Esophagus muscularis mucosa (tissue), 4 donors: Measurements from ENCODE around the gene KCNAB3.

ENCODE experiments used
- CTCF ChIP-seq, 3 experiments: fragments of 200-600 bp in 2 of 3; fragments of 450-650 bp in 1 of 3; sonication (generic) in 2 of 3; IDR thresholded peaks; one replicate each; pipeline ENCODE4 v1.5.1; 2017 to 2019; ENCODE audit warnings: antibody characterized with exemption in 3 of 3, mild to moderate bottlenecking in 2 of 3, moderate library complexity in 1 of 3
- EP300 ChIP-seq: sonication (generic); formaldehyde crosslinking; IDR thresholded peaks from one replicate; pipeline ENCODE4 v1.6.1; 2017; ENCODE audit warnings: antibody characterized with exemption
- POLR2A ChIP-seq: fragments of 450-650 bp; IDR thresholded peaks from one replicate; pipeline ENCODE4 v1.6.1; 2017; ENCODE audit warnings: antibody characterized with exemption, moderate library complexity, mild to moderate bottlenecking, low read depth
- POLR2AphosphoS5 ChIP-seq, 2 donors: sonication (generic); formaldehyde crosslinking; IDR thresholded peaks; one replicate each; pipeline ENCODE4 v1.6.1; 2017; ENCODE audit warnings: antibody characterized with exemption in 2 of 2

- TF ChIP-seq CTCF (IDR thresholded peaks at IDR 0.05) (no peak), POLR2A (no peak), POLR2AphosphoS5 (IDR thresholded peaks at IDR 0.05) (no peak), EP300 (no peak)
These were observed 18.9 kb downstream of the KCNAB3 start for GRCh38 chr17:7910711-7911110.
